H1 (cell line): ENCODE data around the gene RB1. TPM values are rescaled to one million over a fixed set of nuclear protein-coding genes. Genes with fewer than 3 reads are reported as not detected.

Experiments used
- CTCF ChIA-PET: fragments of 300-600 bp; sonication (Branson Sonifier 250); formaldehyde crosslinking; loops from one replicate; lab custom pipeline; 2021; ENCODE audit not compliant: partially characterized antibody; lab: Charles Lee
- POLR2A ChIA-PET: fragments of 300-600 bp; sonication (Branson Sonifier 250); formaldehyde crosslinking; loops from one replicate; lab custom pipeline; 2021; ENCODE audit warnings: inconsistent platforms; ENCODE audit not compliant: partially characterized antibody; lab: Charles Lee
- DNase-seq, 2 experiments: peaks; one replicate each; pipeline versions ENCODE4 v3.0.0 to v3.0.0-alpha.2; 2010 to 2022; ENCODE audit warnings: low spot score in 2 of 2, low read depth in 1 of 2, mixed read lengths in 1 of 2
- FAIRE-seq: peaks from 2 replicates; lab custom pipeline; 2011; peaks lifted over from hg19 to GRCh38; lab: Jason Lieb, UNC
- H2AFZ ChIP-seq: 2 replicates; pipeline ENCODE4 v1.8.1; 2012; ENCODE audit warnings: low read length, inconsistent platforms
- H2AK5ac ChIP-seq: 2 replicates; pipeline ENCODE4 v1.6.1; 2013; ENCODE audit warnings: low read depth, low read length
- H2BK120ac ChIP-seq: replicated peaks from 2 replicates; pipeline ENCODE3; 2013; ENCODE audit warnings: low read depth, low read length, inconsistent platforms
- H2BK12ac ChIP-seq: 2 replicates; pipeline ENCODE4 v1.6.1; 2013; ENCODE audit warnings: low read depth, low read length
- H2BK15ac ChIP-seq: 2 replicates; pipeline ENCODE4 v1.6.1; 2013; ENCODE audit warnings: low read length
- H2BK20ac ChIP-seq: 2 replicates; pipeline ENCODE4 v1.6.1; 2013; ENCODE audit warnings: low read length
- H2BK5ac ChIP-seq: 2 replicates; pipeline ENCODE4 v1.6.1; 2013; ENCODE audit warnings: low read depth, low read length
- H3K14ac ChIP-seq: 2 replicates; pipeline ENCODE4 v1.6.1; 2013; ENCODE audit warnings: inconsistent platforms; ENCODE audit not compliant: insufficient read length
- H3K18ac ChIP-seq: 2 replicates; pipeline ENCODE4 v1.6.1; 2013; ENCODE audit warnings: low read length; ENCODE audit errors: extremely low read depth
- H3K23ac ChIP-seq: 2 replicates; pipeline ENCODE4 v1.6.1; 2013; ENCODE audit warnings: inconsistent platforms; ENCODE audit not compliant: insufficient read length
- H3K23me2 ChIP-seq: 2 replicates; pipeline ENCODE4 v1.6.1; 2013; ENCODE audit warnings: low read depth, low read length
- H3K27ac ChIP-seq: 2 replicates; pipeline ENCODE4 v1.6.1; 2011; ENCODE audit warnings: low read depth, low read length, inconsistent platforms
- H3K27me3 ChIP-seq, 4 experiments: replicated peaks in 1 of 4; 1 replicate in 1 of 4; 2 replicates in 3 of 4; pipeline versions ENCODE4 v1.6.1 to v1.8.1; 2011 to 2013; ENCODE audit warnings: low read length in 3 of 4, mild to moderate bottlenecking in 3 of 4, inconsistent platforms in 2 of 4, mixed read lengths in 2 of 4, moderate library complexity in 1 of 4; ENCODE audit not compliant: control insufficient read depth in 3 of 4, insufficient read depth in 3 of 4; ENCODE audit errors: extremely low read depth in 1 of 4
- H3K36me3 ChIP-seq, 4 experiments: 2 replicates each; pipeline versions ENCODE4 v1.6.1 to v1.8.1; 2011 to 2013; ENCODE audit warnings: mild to moderate bottlenecking in 4 of 4, low read length in 3 of 4, moderate library complexity in 2 of 4, control low read depth in 1 of 4, inconsistent platforms in 1 of 4; ENCODE audit not compliant: insufficient read depth in 4 of 4, control insufficient read depth in 2 of 4
- H3K4ac ChIP-seq: replicated peaks from 2 replicates; pipeline ENCODE3; 2013; ENCODE audit warnings: low read length, low read depth, mixed read lengths, inconsistent platforms; ENCODE audit not compliant: insufficient read length
- H3K4me1 ChIP-seq, 4 experiments: replicated peaks in 1 of 4; 1 replicate in 1 of 4; 2 replicates in 3 of 4; pipeline versions ENCODE4 v1.6.1 to v1.8.1; 2011 to 2013; ENCODE audit warnings: low read length in 3 of 4, inconsistent platforms in 2 of 4, mixed read lengths in 1 of 4; ENCODE audit not compliant: insufficient read depth in 4 of 4, control insufficient read depth in 3 of 4
- H3K4me2 ChIP-seq, 2 experiments: 2 replicates each; pipeline versions ENCODE4 v1.6.1 to v1.8.1; 2011 to 2013; ENCODE audit warnings: low read depth in 2 of 2, low read length in 2 of 2, control low read depth in 1 of 2, inconsistent platforms in 1 of 2, mild to moderate bottlenecking in 1 of 2; ENCODE audit not compliant: insufficient read depth in 1 of 2
- H3K4me3 ChIP-seq, 4 experiments: fragments of 200-600, 300-600 bp in 1 of 4; sonication (generic), shearing (Covaris generic), sonication (Bioruptor Twin) in 1 of 4; 2 replicates each; pipeline versions ENCODE4 v1.5.1 to v1.8.1; 2011 to 2016; ENCODE audit warnings: low read length in 4 of 4, low read depth in 3 of 4, control low read depth in 2 of 4, inconsistent platforms in 2 of 4, mild to moderate bottlenecking in 2 of 4, mixed read lengths in 1 of 4, moderate library complexity in 1 of 4; ENCODE audit not compliant: insufficient read depth in 2 of 4; ENCODE audit errors: extremely low read depth in 1 of 4
- H3K56ac ChIP-seq: replicated peaks from 2 replicates; pipeline ENCODE3; 2013; ENCODE audit warnings: low read depth, mild to moderate bottlenecking, mixed read lengths, low read length, inconsistent platforms; ENCODE audit not compliant: insufficient read length
- H3K79me1 ChIP-seq: 2 replicates; pipeline ENCODE4 v1.6.1; 2013; ENCODE audit warnings: low read depth, low read length, control low read depth
- H3K79me2 ChIP-seq, 2 experiments: 2 replicates each; pipeline versions ENCODE4 v1.6.1 to v1.8.1; 2012 to 2013; ENCODE audit warnings: low read length in 2 of 2, mild to moderate bottlenecking in 2 of 2, inconsistent platforms in 1 of 2; ENCODE audit not compliant: insufficient read depth in 2 of 2, control insufficient read depth in 1 of 2
- H3K9ac ChIP-seq, 4 experiments: replicated peaks in 1 of 4; 1 replicate in 1 of 4; 2 replicates in 3 of 4; pipeline versions ENCODE4 v1.6.1 to v1.8.1; 2011 to 2013; ENCODE audit warnings: low read depth in 3 of 4, low read length in 3 of 4, control low read depth in 2 of 4, mild to moderate bottlenecking in 2 of 4, moderate library complexity in 2 of 4, inconsistent platforms in 1 of 4; ENCODE audit errors: extremely low read depth in 1 of 4
- H3K9me3 ChIP-seq, 2 experiments: 2 replicates each; pipeline versions ENCODE4 v1.6.1 to v1.8.1; 2012 to 2013; ENCODE audit warnings: mild to moderate bottlenecking in 2 of 2, moderate library complexity in 2 of 2, control low read depth in 1 of 2, inconsistent platforms in 1 of 2, low read depth in 1 of 2, low read length in 1 of 2, mixed read lengths in 1 of 2; ENCODE audit not compliant: insufficient read depth in 2 of 2
- H4K20me1 ChIP-seq, 2 experiments: replicated peaks in 1 of 2; 2 replicates each; pipeline versions ENCODE3 to v1.8.1; 2011 to 2013; ENCODE audit warnings: inconsistent platforms in 2 of 2, low read length in 2 of 2, mild to moderate bottlenecking in 1 of 2; ENCODE audit not compliant: insufficient read depth in 2 of 2, control insufficient read depth in 1 of 2
- H4K5ac ChIP-seq: 2 replicates; pipeline ENCODE4 v1.6.1; 2013; ENCODE audit warnings: low read length, low read depth, mixed read lengths, inconsistent platforms; ENCODE audit not compliant: insufficient read length
- H4K8ac ChIP-seq: 2 replicates; pipeline ENCODE4 v1.8.0; 2013; ENCODE audit warnings: mild to moderate bottlenecking, moderate library complexity, low read length, inconsistent platforms; ENCODE audit not compliant: insufficient read depth; ENCODE audit errors: extremely low read depth
- H4K91ac ChIP-seq: replicated peaks from 2 replicates; pipeline ENCODE3; 2013; ENCODE audit warnings: low read length, mixed read lengths, inconsistent platforms; ENCODE audit not compliant: insufficient read length
- BRCA1 ChIP-seq: IDR thresholded peaks from 2 replicates; pipeline ENCODE4 v1.6.1; 2012; ENCODE audit warnings: low read depth, low read length, improper control_type of control experiment
- CEBPB ChIP-seq: IDR thresholded peaks from 2 replicates; pipeline ENCODE4 v1.6.1; 2012; ENCODE audit warnings: low read depth, low read length
- KDM4A ChIP-seq: IDR thresholded peaks from one replicate; pipeline ENCODE4 v1.7.1; 2012; ENCODE audit warnings: low read depth, mild to moderate bottlenecking, moderate library complexity, low read length, inconsistent platforms; ENCODE audit not compliant: severe bottlenecking
- NANOG ChIP-seq: IDR thresholded peaks from 2 replicates; pipeline ENCODE4 v1.6.1; 2011; ENCODE audit warnings: low read length, low read depth, mild to moderate bottlenecking, inconsistent platforms; ENCODE audit not compliant: insufficient read depth, poor library complexity, severe bottlenecking
- PHF8 ChIP-seq: fragments of 200-600 bp; sonication (generic); conservative IDR thresholded peaks from 2 replicates; pipeline ENCODE4 v1.7.1; 2012; ENCODE audit warnings: low read depth, mild to moderate bottlenecking, inconsistent platforms, low read length, moderate library complexity
- SIN3A ChIP-seq, 2 experiments: IDR thresholded peaks in 1 of 2; conservative IDR thresholded peaks in 1 of 2; 2 replicates each; pipeline ENCODE4 v1.6.1; 2011 to 2012; ENCODE audit warnings: low read length in 2 of 2, improper control_type of control experiment in 1 of 2, low read depth in 1 of 2, mild to moderate bottlenecking in 1 of 2
- SIRT6 ChIP-seq: IDR thresholded peaks from one replicate; pipeline ENCODE4 v1.7.1; 2012; ENCODE audit warnings: low read length, inconsistent platforms
- SP1 ChIP-seq: IDR thresholded peaks from 2 replicates; pipeline ENCODE4 v1.6.1; 2011; ENCODE audit warnings: low read depth, low read length
- WGBS, 2 experiments: shearing (Covaris generic) in 1 of 2; methylation state at CpG; one replicate each; pipeline versions ENCODE4 v1.1.6 to v1.1.7; 2013 to 2015; ENCODE audit warnings: low lambda C conversion rate in 2 of 2, mixed read lengths in 2 of 2, inconsistent platforms in 1 of 2, low coverage in 1 of 2, missing lambda C conversion rate in 1 of 2; ENCODE audit not compliant: insufficient replicate concordance in 2 of 2, insufficient coverage in 1 of 2, insufficient read length in 1 of 2; ENCODE audit errors: extremely low coverage in 1 of 2, missing lambda C conversion rate in 1 of 2; 5-methylcytosine and 5-hydroxymethylcytosine counted together
- polyA plus RNA-seq, 7 experiments: library from polyadenylated mRNA; depleted of rRNA in 3 of 7; stranded (reverse) in 5 of 7; unstranded in 2 of 7; fragments of >200 nt in 5 of 7; fragments of 200-250 nt in 2 of 7; gene quantifications; 1 replicate in 5 of 7; 2 replicates in 1 of 7; 4 replicates in 1 of 7; pipeline versions ENCODE4 v1.2.1 to v1.2.3, GENCODE V29; 2011 to 2013; ENCODE audit warnings: missing spikeins in 2 of 7, mixed read lengths in 2 of 7
- total RNA-seq: library from RNA; stranded (reverse); fragmentation: NEBNext Ultra II Directional; extraction: Animal tissue kit (Norgen Biotek cat#: 25700); gene quantifications from 2 replicates; pipeline ENCODE4 v1.2.1, GENCODE V29; 2021

Gene RB1
- total and polyA plus RNA-seq, 2 of the 8 experiments (the other 6 are each of a cell fraction or from before 2014, with no cell fraction given) = 4.1 to 17.5 TPM

- 94% methylated on average over 3 of the region's 3 CpGs; no CpG with 5 or more reads in 1 of the 2 experiments for WGBS, 2 experiments
- H3K4ac ChIP-seq = no peak overlapping the region
- no peaks in the 10 kb centered on the region for H3K36me3 ChIP-seq
- H3K9ac ChIP-seq = no peak overlapping the region
- peaks cover 0 to 2% (median 0%) of the 10 kb centered on the region in 4 experiments; a peak in 1 of 7 replicates for H3K4me1 ChIP-seq
- no peak overlapping the region for H3K23ac ChIP-seq
- H3K79me2 ChIP-seq = no peaks in the 10 kb centered on the region
- no peaks in the 10 kb centered on the region for H3K79me1 ChIP-seq
- H2AFZ ChIP-seq = no peak overlapping the region
- DNase-seq (no peak), FAIRE-seq (no peak)
- H3K56ac ChIP-seq = no peak overlapping the region
- H3K23me2 ChIP-seq = no peaks in the 10 kb centered on the region
- no peak overlapping the region for H2BK15ac ChIP-seq
- H4K91ac ChIP-seq = no peak overlapping the region
- H3K18ac ChIP-seq = no peak overlapping the region
- H2BK20ac ChIP-seq = no peak overlapping the region
- no peak overlapping the region for H3K14ac ChIP-seq
- H2BK5ac ChIP-seq = no peak overlapping the region
- H2AK5ac ChIP-seq = no peak overlapping the region
- no peaks in the 10 kb centered on the region for H3K9me3 ChIP-seq
- no peak overlapping the region for H3K27ac ChIP-seq
- POLR2A ChIA-PET = no interaction called here
- H2BK120ac ChIP-seq = no peak overlapping the region
- H4K20me1 ChIP-seq = no peaks in the 10 kb centered on the region
- CTCF ChIA-PET = no interaction called here
- no peak overlapping the region for H4K8ac ChIP-seq
- H2BK12ac ChIP-seq = no peak overlapping the region
- no peaks in the 10 kb centered on the region for H3K27me3 ChIP-seq
- H3K4me2 ChIP-seq = no peak overlapping the region
- no peak overlapping the region for H4K5ac ChIP-seq
- no peak overlapping the region for H3K4me3 ChIP-seq
- no peak for TF ChIP-seq SP1
- TF ChIP-seq NANOG = no peak
- no peak for TF ChIP-seq SIN3A (conservative IDR thresholded peaks at IDR 0.05 in 1 of 2, IDR thresholded peaks at IDR 0.05 in 1 of 2; ENCODE audit: low read depth in 1 of 2, low read length in 2 of 2)
- no peak for TF ChIP-seq SIRT6
- TF ChIP-seq CEBPB = no peak
- no peak for TF ChIP-seq KDM4A
- TF ChIP-seq PHF8 = no peak
- TF ChIP-seq BRCA1 = no peak
Observed at GRCh38 chr13:48448285-48448958, 144.9 kb downstream of the RB1 start.
